GM12875 (cell line): Measurements from ENCODE around the gene ZNF784.

Source experiments
- H3K4me3 ChIP-seq: one replicate; pipeline ENCODE4 v1.5.1; 2011; ENCODE audit warnings: low read depth, low read length, control low read depth
- TF ChIP-seq, protein P1 (sequence below): IDR thresholded peaks from 2 replicates; pipeline ENCODE4 v1.5.1; 2011; ENCODE audit warnings: low read depth, mild to moderate bottlenecking, control low read depth, inconsistent platforms, low read length, moderate library complexity, borderline replicate concordance; ENCODE audit not compliant: insufficient read depth

ZNF784 gene

DNA sequence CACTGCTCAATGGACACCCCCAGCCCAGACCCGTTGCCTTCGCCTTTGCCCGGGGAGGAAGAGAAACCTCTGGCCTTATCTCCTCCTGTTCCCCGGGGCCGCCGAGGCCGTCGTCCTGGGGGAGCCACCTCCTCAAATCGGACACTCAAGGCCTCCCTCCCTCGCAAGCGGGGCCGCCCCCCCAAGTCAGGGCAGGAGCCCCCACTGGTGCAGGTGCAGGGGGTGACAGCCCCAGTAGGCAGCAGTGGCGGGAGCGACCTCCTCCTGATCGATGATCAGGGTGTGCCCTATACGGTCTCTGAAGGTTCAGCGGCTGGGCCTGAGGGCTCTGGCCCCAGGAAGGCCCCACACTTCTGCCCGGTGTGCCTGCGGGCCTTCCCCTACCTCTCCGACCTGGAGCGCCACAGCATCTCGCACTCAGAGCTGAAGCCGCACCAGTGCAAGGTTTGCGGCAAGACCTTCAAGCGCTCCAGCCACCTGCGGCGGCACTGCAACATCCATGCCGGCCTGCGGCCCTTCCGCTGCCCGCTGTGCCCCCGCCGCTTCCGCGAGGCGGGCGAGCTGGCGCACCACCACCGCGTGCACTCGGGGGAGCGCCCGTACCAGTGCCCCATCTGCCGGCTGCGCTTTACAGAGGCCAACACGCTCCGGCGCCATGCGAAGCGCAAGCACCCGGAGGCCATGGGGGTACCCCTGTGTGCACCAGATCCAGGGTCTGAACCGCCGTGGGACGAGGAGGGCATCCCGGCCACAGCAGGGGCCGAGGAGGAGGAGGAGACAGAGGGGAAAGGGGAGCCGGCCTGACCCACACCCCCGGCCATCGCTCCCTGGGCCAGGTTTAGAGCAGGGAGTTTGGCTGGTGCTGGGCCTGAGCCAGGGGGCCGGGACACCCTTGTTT, 22.0 kb downstream of the ZNF784 start:
- TF ChIP-seq, protein P1, sequence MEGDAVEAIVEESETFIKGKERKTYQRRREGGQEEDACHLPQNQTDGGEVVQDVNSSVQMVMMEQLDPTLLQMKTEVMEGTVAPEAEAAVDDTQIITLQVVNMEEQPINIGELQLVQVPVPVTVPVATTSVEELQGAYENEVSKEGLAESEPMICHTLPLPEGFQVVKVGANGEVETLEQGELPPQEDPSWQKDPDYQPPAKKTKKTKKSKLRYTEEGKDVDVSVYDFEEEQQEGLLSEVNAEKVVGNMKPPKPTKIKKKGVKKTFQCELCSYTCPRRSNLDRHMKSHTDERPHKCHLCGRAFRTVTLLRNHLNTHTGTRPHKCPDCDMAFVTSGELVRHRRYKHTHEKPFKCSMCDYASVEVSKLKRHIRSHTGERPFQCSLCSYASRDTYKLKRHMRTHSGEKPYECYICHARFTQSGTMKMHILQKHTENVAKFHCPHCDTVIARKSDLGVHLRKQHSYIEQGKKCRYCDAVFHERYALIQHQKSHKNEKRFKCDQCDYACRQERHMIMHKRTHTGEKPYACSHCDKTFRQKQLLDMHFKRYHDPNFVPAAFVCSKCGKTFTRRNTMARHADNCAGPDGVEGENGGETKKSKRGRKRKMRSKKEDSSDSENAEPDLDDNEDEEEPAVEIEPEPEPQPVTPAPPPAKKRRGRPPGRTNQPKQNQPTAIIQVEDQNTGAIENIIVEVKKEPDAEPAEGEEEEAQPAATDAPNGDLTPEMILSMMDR = no peak
- no peak overlapping the region for H3K4me3 ChIP-seq

DNA sequence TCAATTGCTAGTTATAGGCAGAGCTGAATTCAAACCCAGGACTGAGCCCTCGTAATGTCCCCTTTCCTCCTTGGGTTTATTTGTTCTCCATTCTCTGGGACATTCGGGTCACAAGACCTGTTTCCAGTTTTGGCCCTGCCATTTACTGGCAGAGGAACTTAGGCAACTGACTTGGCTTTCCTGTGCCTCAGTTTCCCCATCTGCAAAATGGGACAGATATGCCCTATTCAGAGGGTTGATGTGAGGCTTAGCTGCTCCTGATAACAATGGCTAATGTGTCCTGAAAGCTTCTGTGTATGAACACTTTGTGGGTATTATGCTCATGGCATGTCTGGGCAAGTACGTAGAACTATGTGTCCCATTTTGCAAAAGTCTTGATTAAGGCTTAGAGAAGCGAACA, 23.3 kb downstream of the ZNF784 start:
- peak overlapping the region; percentile 95 for H3K4me3 ChIP-seq
- TF ChIP-seq, protein P1 = no peak

DNA sequence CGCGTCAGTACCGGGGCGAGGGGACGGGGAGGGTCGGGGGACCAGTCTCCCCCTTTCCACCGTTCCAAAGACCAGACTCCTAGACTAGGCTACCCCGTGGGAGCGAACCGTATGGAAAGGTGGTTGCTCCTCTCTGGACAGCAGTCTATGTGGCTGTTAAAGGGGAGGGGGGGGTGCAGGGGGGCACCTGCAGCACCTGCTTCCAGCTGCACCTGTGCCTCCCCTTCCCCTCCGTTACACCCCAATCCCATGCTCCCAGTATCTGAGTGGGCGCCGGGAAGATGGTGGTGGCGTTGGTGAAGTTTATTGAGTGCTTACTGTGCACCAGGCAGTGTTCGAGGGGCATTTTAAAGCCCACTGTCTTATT, 23.7 kb downstream of the ZNF784 start:
- TF ChIP-seq, protein P1 = no peak
- peak overlapping the region; percentile 95 for H3K4me3 ChIP-seq

DNA sequence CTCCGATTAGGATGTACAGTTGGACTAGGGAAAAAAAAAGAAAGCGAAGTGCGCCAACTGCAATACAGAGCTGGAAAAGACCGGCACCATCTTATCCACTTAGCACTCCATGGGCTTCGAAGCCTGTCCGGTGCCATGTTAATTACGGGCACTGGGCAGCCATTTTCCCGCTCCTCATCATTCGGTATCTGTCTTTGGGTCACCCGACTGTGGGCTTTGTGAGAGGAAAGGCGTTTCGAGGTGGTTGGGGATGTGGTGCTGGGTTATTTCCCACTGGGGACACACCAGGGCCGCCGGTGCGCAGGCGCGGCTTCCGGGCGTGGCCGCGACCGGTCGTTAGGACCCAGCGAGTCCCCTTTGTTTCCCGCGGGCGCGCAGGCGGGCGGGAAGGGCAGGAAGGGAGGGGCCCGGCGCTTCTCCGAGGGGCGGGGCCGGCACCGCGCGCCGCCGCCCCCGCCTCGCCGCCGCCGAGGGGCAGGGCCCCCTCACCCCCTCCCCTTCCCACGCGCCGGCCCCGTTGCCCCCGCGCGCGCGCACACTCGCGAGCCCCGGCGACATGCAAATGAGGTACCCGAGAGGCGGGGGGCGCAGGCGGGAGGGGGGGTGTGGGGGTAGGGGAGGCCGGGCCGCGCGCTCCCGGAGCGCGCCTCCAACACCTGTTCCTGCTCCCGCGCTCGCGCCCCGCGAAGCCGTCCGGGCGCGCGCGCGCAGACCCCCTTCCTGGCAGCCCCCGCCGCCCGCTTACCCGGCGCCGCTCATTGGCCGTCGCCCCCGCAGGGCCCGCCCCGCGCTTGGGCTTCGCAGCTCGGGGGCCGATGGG, 24.3 kb downstream of the ZNF784 start, which contains the start of gene ZNF524:
ZNF524 (plus strand) TSS at position 447 of the 820 bp plus-strand sequence. CDS start 1,825 bp downstream, outside the sequence.
- H3K4me3 ChIP-seq = peak within 1 kb of the TSS; percentile 95
- TF ChIP-seq, protein P1 = no peak

DNA sequence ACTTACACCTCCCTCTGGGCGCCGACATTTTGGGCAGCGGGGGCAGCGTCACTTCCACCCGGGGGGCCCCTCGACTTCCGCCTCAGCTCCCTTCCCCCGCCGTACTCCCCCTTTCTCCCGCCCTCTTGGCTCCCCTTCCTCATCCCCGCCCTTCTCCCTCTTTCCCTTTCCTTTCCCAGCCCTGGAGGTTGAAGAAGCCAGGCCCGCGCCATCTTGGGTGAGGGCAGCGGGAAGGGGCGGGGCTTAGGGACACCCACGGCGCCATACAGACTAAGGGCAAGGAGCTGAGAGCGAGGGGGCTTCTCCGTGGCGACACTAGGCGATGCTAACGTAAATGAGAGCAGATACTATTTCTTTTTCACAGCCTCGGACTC, 24.9 kb downstream of the ZNF784 start, which contains the start of gene FIZ1:
FIZ1 (minus strand) TSS at position 50 of the 374 bp plus-strand sequence. CDS start 1,652 bp downstream, outside the sequence.
- H3K4me3 ChIP-seq = peak within 1 kb of the TSS; percentile 95
- TF ChIP-seq, protein P1 = no peak

DNA sequence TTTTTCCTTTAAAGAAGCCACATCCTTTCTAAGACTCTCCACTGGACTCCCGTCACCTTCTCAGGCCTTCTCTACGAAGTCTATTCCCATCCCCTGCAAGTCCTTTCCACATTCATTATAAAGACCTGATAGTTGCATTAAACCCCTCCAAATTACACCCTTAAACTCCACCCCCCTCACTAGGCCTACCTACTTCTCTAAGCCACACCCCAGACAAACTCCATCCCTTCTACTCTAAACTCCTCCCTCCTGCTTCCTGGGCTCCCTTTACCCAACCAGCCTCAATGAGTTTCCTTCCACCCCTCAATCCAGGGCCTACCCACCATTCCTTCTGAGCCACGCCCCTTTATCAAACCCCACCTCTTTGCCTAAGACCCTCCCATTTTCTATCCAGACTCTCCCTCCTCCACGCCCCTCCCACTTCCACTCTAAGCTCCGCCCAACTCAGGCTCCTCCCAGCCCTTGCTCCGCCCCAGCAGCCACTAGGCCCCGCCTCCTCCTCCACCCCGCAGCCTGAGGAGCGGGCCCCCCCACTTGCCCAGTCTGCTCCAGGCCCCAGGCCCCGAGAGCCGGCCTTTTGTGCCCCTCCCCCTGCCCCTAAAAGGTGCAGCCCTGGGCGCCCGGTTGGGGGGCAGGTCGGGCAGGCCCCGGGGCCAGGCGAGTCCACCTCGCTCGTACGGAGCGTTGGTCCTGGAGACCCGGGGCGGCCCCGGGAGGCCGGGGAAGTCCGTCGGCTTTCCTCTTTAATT, 25.5 kb downstream of the ZNF784 start:
- H3K4me3 ChIP-seq = peak overlapping the region; percentile 95
- TF ChIP-seq, protein P1 = no peak
